ENCODE data around the gene SP9.

DNA sequence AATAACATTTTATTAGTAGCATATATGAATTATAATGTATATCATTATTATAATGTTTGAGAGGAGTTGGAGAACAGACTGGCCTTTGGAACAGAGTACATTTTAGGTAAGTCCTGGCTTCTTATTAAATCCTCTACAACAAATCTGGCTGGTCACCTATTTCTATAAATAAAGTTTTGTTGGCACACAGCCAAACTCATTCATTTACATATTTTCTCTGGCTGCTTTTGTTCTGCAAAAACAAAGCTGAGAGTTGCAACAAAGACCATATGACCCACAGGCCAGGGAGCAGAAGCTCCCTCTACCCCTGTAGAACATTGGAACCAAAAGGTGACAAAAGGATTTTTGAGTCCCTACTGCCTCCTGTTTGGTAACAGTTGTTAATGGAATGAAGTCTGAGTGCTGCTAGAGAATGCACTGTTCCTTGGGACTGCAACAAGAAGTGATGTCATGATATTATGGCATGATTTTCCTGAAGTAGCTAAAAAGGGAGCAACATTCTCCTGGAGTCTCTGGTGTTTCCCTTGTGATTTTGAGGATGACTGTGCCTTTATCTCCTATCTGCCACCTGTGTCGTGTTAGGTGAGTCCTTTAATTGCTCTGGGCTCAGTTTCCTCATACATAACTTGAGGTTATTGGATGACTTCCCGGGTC is 22.0 kb upstream of the SP9 start:
- TF ChIP-seq, protein P1, sequence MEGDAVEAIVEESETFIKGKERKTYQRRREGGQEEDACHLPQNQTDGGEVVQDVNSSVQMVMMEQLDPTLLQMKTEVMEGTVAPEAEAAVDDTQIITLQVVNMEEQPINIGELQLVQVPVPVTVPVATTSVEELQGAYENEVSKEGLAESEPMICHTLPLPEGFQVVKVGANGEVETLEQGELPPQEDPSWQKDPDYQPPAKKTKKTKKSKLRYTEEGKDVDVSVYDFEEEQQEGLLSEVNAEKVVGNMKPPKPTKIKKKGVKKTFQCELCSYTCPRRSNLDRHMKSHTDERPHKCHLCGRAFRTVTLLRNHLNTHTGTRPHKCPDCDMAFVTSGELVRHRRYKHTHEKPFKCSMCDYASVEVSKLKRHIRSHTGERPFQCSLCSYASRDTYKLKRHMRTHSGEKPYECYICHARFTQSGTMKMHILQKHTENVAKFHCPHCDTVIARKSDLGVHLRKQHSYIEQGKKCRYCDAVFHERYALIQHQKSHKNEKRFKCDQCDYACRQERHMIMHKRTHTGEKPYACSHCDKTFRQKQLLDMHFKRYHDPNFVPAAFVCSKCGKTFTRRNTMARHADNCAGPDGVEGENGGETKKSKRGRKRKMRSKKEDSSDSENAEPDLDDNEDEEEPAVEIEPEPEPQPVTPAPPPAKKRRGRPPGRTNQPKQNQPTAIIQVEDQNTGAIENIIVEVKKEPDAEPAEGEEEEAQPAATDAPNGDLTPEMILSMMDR (IDR thresholded peaks at IDR 0.05) = no peak
- TF ChIP-seq EZH2phosphoT487 (IDR thresholded peaks at IDR 0.05) = no peak
- TF ChIP-seq EZH2 (IDR thresholded peaks at IDR 0.05) = no peak
